ENCODE data around the gene COP1.

Gene COP1

DNA sequence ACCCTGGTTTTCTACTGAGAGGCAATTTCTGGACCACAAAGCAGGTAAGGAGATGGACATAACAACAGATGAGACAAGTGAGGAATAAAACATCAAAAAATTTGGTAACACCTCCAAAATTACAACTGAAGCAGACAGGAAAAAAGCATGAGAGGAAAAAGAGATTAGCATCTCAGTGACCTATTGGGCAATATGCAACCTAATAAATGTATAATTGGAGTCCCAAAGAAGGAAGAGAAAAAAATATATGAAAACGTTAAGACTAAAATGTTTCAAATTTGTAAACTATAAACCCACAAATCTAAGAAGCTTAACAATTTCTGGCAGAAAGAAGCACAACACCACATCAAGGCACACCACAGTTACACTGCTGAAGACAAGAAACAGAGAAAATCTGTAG lies 255.5 kb downstream of the COP1 start:
- H3K36me3 ChIP-seq (ENCODE audit: control insufficient read depth, insufficient read depth, low read length, severe bottlenecking), result peaks cover 16% of the 10 kb centered on the region
- DNase-seq (ENCODE audit: low read depth), result no peak
- H3K9me3 ChIP-seq (ENCODE audit: control insufficient read depth, low read length), result peaks cover 5% of the 10 kb centered on the region
- peaks cover 2% of the 10 kb centered on the region for H3K4me1 ChIP-seq (ENCODE audit: control insufficient read depth, insufficient read depth, low read length)
- H3K9ac ChIP-seq (ENCODE audit: low read length), result no peak overlapping the region
- H3K27me3 ChIP-seq (replicated peaks; ENCODE audit: control insufficient read depth, insufficient read depth, low read length), result no peaks in the 10 kb centered on the region
- no peak overlapping the region for H3K4me3 ChIP-seq (ENCODE audit: low read length)

- Histone ChIP-seq H3K9me3 (ENCODE audit: control insufficient read depth, low read length) (peaks cover 5% of the 10 kb centered on the region), H3K36me3 (ENCODE audit: control insufficient read depth, insufficient read depth, low read length, severe bottlenecking) (peaks cover 21% of the 10 kb centered on the region), H3K4me3 (ENCODE audit: low read length) (no peak overlapping the region), H3K27me3 (replicated peaks; ENCODE audit: control insufficient read depth, insufficient read depth, low read length) (no peaks in the 10 kb centered on the region), H3K4me1 (ENCODE audit: control insufficient read depth, insufficient read depth, low read length) (peaks cover 2% of the 10 kb centered on the region), H3K9ac (ENCODE audit: low read length) (no peak overlapping the region)
- DNase-seq (ENCODE audit: low read depth), result no peak
Measured at GRCh38 chr1:175947771-175948170, 259.3 kb downstream of the COP1 start.

DNA sequence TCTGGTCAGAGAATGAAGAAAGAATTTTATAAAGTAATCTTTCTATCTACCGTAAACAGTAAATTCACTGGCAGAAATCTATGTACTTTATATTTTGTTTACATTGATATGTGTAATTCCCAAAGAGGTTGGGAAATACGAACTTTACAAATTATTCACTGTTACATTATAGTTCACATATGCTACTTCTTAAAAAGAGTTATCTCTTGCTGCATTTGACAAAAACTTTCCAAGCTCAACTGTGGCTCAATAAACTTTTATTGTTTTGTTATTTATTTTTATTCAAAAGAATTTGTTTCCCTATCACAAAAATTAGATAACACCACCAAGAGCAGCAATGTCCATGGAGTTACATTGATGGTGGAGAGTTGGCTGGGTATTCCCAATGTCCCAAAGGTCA lies 262.5 kb downstream of the COP1 start:
- H3K27me3 ChIP-seq (replicated peaks; ENCODE audit: control insufficient read depth, insufficient read depth, low read length), result no peaks in the 10 kb centered on the region
- H3K9me3 ChIP-seq (ENCODE audit: control insufficient read depth, low read length), result no peaks in the 10 kb centered on the region
- no peak overlapping the region for H3K4me3 ChIP-seq (ENCODE audit: low read length)
- peaks cover 2% of the 10 kb centered on the region for H3K4me1 ChIP-seq (ENCODE audit: control insufficient read depth, insufficient read depth, low read length)
- peaks cover 37% of the 10 kb centered on the region for H3K36me3 ChIP-seq (ENCODE audit: control insufficient read depth, insufficient read depth, low read length, severe bottlenecking)
- DNase-seq (ENCODE audit: low read depth), result no peak
- no peak overlapping the region for H3K9ac ChIP-seq (ENCODE audit: low read length)

- Histone ChIP-seq H3K9me3 (ENCODE audit: control insufficient read depth, low read length) (no peaks in the 10 kb centered on the region), H3K4me3 (ENCODE audit: low read length) (no peak overlapping the region), H3K9ac (ENCODE audit: low read length) (no peak overlapping the region), H3K36me3 (ENCODE audit: control insufficient read depth, insufficient read depth, low read length, severe bottlenecking) (peaks cover 41% of the 10 kb centered on the region), H3K27me3 (replicated peaks; ENCODE audit: control insufficient read depth, insufficient read depth, low read length) (no peaks in the 10 kb centered on the region), H3K4me1 (ENCODE audit: control insufficient read depth, insufficient read depth, low read length) (no peaks in the 10 kb centered on the region)
- DNase-seq (ENCODE audit: low read depth), result no peak
Measured at GRCh38 chr1:175941164-175941563, 265.9 kb downstream of the COP1 start.

DNA sequence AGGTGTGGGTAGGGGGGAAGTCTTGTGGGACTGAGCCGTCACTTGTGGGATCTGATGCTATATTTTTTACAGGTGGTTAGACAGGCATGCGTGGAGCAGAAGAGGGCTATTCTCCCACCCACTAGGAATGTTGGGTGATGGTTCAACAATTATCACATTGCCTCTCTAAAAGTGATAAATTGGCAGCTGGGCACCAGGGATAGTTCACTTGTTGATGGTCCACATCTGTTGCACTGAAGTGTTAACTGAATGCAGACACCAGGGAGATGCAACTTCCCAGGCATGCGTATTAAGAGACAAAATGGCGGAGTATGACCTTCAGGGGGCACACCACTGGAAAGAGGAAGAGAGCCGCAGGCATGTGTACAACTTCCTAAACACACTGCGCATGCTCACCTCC lies 270.4 kb downstream of the COP1 start:
- DNase-seq (ENCODE audit: low read depth), result no peak
- Histone ChIP-seq H3K36me3 (ENCODE audit: control insufficient read depth, insufficient read depth, low read length, severe bottlenecking) (peaks cover 25% of the 10 kb centered on the region), H3K9ac (ENCODE audit: low read length) (no peak overlapping the region)

DNA sequence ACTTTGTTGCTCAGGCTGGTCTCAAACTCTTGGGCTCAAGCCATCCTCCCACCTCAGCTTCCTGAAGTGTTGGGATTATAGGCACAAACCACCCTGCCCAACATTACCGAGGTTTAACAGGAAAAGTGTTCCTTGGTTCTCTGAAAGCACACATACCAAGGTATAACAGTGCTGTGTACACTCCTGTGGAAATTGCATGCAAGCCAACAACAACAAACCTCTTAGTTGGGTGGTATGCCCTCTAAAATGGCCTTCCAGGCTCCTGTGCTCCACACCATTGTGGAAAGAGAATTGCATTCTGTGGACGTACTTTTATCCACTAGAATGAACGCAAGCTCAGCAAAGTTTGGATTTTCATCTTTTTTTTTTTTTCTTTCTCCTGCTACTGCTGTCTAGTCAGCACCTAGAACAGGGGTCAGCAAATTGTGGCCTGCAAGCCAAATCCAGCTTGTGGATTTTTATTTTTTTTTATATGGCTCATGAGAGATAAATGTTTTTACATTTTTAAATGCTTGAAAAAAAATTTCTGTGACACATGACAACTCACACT lies 271.4 kb downstream of the COP1 start:
- Histone ChIP-seq H3K4me3 (ENCODE audit: low read length) (no peak overlapping the region), H3K9me3 (ENCODE audit: control insufficient read depth, low read length) (no peaks in the 10 kb centered on the region), H3K9ac (ENCODE audit: low read length) (no peak overlapping the region), H3K36me3 (ENCODE audit: control insufficient read depth, insufficient read depth, low read length, severe bottlenecking) (peaks cover 20% of the 10 kb centered on the region), H3K27me3 (replicated peaks; ENCODE audit: control insufficient read depth, insufficient read depth, low read length) (no peaks in the 10 kb centered on the region), H3K4me1 (ENCODE audit: control insufficient read depth, insufficient read depth, low read length) (peaks cover 4% of the 10 kb centered on the region)
- DNase-seq (ENCODE audit: low read depth), result no peak

More for the DNA sequence above, 270.4 kb downstream of the COP1 start:
- H3K4me1 ChIP-seq (ENCODE audit: control insufficient read depth, insufficient read depth, low read length), result peaks cover 4% of the 10 kb centered on the region
- no peaks in the 10 kb centered on the region for H3K9me3 ChIP-seq (ENCODE audit: control insufficient read depth, low read length)
- no peak overlapping the region for H3K4me3 ChIP-seq (ENCODE audit: low read length)
- no peaks in the 10 kb centered on the region for H3K27me3 ChIP-seq (replicated peaks; ENCODE audit: control insufficient read depth, insufficient read depth, low read length)

DNA sequence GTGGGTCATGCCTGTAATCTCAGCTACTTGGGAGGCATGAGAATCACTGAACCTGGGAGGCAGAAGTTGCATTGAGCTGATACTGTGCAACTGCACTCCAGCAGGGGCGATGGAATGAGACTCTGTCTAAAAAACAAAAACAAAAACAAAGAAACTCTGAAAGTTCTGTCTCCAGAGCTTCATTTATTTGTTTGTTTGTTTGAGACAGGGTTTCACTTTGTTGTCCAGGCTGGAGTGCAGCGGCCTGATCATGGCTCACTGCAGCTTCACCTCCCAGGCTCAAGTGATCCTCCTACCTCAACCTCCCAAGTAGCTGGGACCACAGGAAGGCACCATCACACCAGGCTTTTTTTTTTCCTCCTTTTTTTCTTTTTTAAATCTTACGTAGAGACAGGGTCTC lies 271.9 kb downstream of the COP1 start:
- peaks cover 4% of the 10 kb centered on the region for H3K4me1 ChIP-seq (ENCODE audit: control insufficient read depth, insufficient read depth, low read length)
- no peak for DNase-seq (ENCODE audit: low read depth)
- no peaks in the 10 kb centered on the region for H3K27me3 ChIP-seq (replicated peaks; ENCODE audit: control insufficient read depth, insufficient read depth, low read length)
- H3K9me3 ChIP-seq (ENCODE audit: control insufficient read depth, low read length), result no peaks in the 10 kb centered on the region
- H3K4me3 ChIP-seq (ENCODE audit: low read length), result no peak overlapping the region
- no peak overlapping the region for H3K9ac ChIP-seq (ENCODE audit: low read length)
- peaks cover 19% of the 10 kb centered on the region for H3K36me3 ChIP-seq (ENCODE audit: control insufficient read depth, insufficient read depth, low read length, severe bottlenecking)

- no peak for DNase-seq (ENCODE audit: low read depth)
- no peak overlapping the region for H3K9ac ChIP-seq (ENCODE audit: low read length)
- H3K4me3 ChIP-seq (ENCODE audit: low read length), result no peak overlapping the region
- H3K4me1 ChIP-seq (ENCODE audit: control insufficient read depth, insufficient read depth, low read length), result peaks cover 4% of the 10 kb centered on the region
- H3K9me3 ChIP-seq (ENCODE audit: control insufficient read depth, low read length), result no peaks in the 10 kb centered on the region
- no peaks in the 10 kb centered on the region for H3K27me3 ChIP-seq (replicated peaks; ENCODE audit: control insufficient read depth, insufficient read depth, low read length)
- H3K36me3 ChIP-seq (ENCODE audit: control insufficient read depth, insufficient read depth, low read length, severe bottlenecking), result peaks cover 10% of the 10 kb centered on the region
Measured at GRCh38 chr1:175933801-175934200, 273.3 kb downstream of the COP1 start.

- Histone ChIP-seq H3K9ac (ENCODE audit: low read length) (no peak overlapping the region), H3K4me3 (ENCODE audit: low read length) (no peak overlapping the region)
- no peak for DNase-seq (ENCODE audit: low read depth)
Measured at GRCh38 chr1:175927944-175928343, 279.1 kb downstream of the COP1 start.

DNA sequence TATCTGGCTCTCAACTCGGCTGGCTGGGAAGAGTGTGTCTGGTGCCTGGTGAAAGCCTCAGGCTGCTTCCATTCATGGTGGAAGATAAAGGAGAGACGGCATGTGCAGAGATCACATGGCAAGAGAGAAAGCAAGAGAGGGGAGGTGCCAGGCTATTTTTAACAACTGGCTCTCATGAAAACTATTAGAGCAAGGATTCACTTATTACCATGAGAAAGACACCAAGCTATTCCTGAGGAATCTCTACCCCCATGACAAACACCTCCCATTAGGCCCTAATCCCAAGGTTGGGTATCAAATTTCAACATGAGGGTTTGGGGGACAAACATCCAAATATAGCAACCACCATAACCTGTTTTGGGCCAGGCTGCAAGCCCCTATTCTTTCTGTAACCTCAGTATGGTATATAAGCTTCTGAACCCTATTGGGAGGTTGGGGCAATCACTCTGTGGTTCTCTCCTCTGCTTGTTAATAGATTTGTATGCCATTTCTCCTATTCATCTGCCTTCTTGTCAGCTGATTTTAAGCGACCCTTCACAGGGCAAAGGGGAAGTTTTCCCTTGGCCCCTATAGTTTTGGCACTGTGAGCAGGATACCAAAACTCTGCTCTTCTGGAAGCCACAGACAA lies 284.7 kb downstream of the COP1 start:
- Histone ChIP-seq H3K36me3 (ENCODE audit: control insufficient read depth, insufficient read depth, low read length, severe bottlenecking) (peaks cover 4% of the 10 kb centered on the region), H3K4me3 (ENCODE audit: low read length) (no peak overlapping the region), H3K9ac (ENCODE audit: low read length) (no peak overlapping the region), H3K27me3 (replicated peaks; ENCODE audit: control insufficient read depth, insufficient read depth, low read length) (no peaks in the 10 kb centered on the region), H3K9me3 (ENCODE audit: control insufficient read depth, low read length) (no peaks in the 10 kb centered on the region), H3K4me1 (ENCODE audit: control insufficient read depth, insufficient read depth, low read length) (no peaks in the 10 kb centered on the region)
- no peak for DNase-seq (ENCODE audit: low read depth)

More at GRCh38 chr1:175927944-175928343, 279.1 kb downstream of the COP1 start:
- H3K9me3 ChIP-seq (ENCODE audit: control insufficient read depth, low read length), result no peaks in the 10 kb centered on the region
- H3K27me3 ChIP-seq (replicated peaks; ENCODE audit: control insufficient read depth, insufficient read depth, low read length), result no peaks in the 10 kb centered on the region
- no peaks in the 10 kb centered on the region for H3K36me3 ChIP-seq (ENCODE audit: control insufficient read depth, insufficient read depth, low read length, severe bottlenecking)
- no peaks in the 10 kb centered on the region for H3K4me1 ChIP-seq (ENCODE audit: control insufficient read depth, insufficient read depth, low read length)

DNA sequence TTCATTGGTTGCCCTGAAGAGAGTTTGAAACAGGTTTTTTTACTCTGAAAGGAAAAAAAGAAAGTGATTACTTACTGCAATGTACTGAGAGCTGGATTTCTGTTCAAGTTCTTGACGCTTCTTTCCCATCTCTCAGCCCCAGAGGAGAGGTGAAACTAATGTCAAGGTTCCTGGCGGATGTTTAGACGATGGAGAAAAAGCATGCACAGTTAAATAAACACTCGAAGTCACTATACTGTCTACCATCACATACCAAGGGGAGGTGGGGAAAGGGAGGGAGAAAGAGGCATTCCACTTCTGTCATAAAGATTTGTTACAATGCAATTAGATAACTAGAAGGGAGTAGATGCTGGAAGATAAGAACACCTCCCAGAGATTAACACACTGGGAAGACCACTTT lies 286.7 kb downstream of the COP1 start:
- Histone ChIP-seq H3K27me3 (replicated peaks; ENCODE audit: control insufficient read depth, insufficient read depth, low read length) (no peaks in the 10 kb centered on the region), H3K9me3 (ENCODE audit: control insufficient read depth, low read length) (no peaks in the 10 kb centered on the region), H3K36me3 (ENCODE audit: control insufficient read depth, insufficient read depth, low read length, severe bottlenecking) (peaks cover 9% of the 10 kb centered on the region), H3K9ac (ENCODE audit: low read length) (no peak overlapping the region), H3K4me1 (ENCODE audit: control insufficient read depth, insufficient read depth, low read length) (no peaks in the 10 kb centered on the region), H3K4me3 (ENCODE audit: low read length) (no peak overlapping the region)
- no peak for DNase-seq (ENCODE audit: low read depth)

- no peaks in the 10 kb centered on the region for H3K27me3 ChIP-seq (replicated peaks; ENCODE audit: control insufficient read depth, insufficient read depth, low read length)
- no peaks in the 10 kb centered on the region for H3K4me1 ChIP-seq (ENCODE audit: control insufficient read depth, insufficient read depth, low read length)
- H3K36me3 ChIP-seq (ENCODE audit: control insufficient read depth, insufficient read depth, low read length, severe bottlenecking), result peaks cover 9% of the 10 kb centered on the region
- no peak for DNase-seq (ENCODE audit: low read depth)
- no peaks in the 10 kb centered on the region for H3K9me3 ChIP-seq (ENCODE audit: control insufficient read depth, low read length)
- H3K9ac ChIP-seq (ENCODE audit: low read length), result no peak overlapping the region
- no peak overlapping the region for H3K4me3 ChIP-seq (ENCODE audit: low read length)
Measured at GRCh38 chr1:175919001-175919400, 288.1 kb downstream of the COP1 start.

Measured in adipocyte (in vitro differentiated cells).